ENCODE measurements around the gene R3HDM2. TPM values are rescaled to one million over a fixed set of nuclear protein-coding genes. Genes with fewer than 3 reads are reported as not detected.
"Not testable (repeated sequence)": the region's sequence is repeated elsewhere in the genome, so short reads cannot be mapped to it uniquely, and the experiment has no call there.

The R3HDM2 gene
- total RNA-seq, 2 donors from 2014 or later, result 36.6 to 54.6 TPM

- Mint-ChIP-seq H3K9me3 (no peaks in the 10 kb centered on the region), H3K27me3 (no peaks in the 10 kb centered on the region), H3K27ac (no peak overlapping the region), H3K4me1 (no peaks in the 10 kb centered on the region), H3K36me3 (ENCODE audit: low read depth) (peaks cover 83% of the 10 kb centered on the region), H3K4me3 (no peak overlapping the region)
- ATAC-seq (replicated peaks), result no peak
Measured at GRCh38 chr12:57300961-57301584, 129.8 kb downstream of the R3HDM2 start.

- no peak for ATAC-seq (replicated peaks)
- Mint-ChIP-seq H3K27ac (no peak overlapping the region), H3K27me3 (no peaks in the 10 kb centered on the region), H3K36me3 (ENCODE audit: low read depth) (peaks cover 87% of the 10 kb centered on the region), H3K9me3 (no peaks in the 10 kb centered on the region), H3K4me1 (no peaks in the 10 kb centered on the region), H3K4me3 (no peak overlapping the region)
Measured at GRCh38 chr12:57299514-57300016, 131.3 kb downstream of the R3HDM2 start.

GRCh38 chr12:57296291-57296690, 134.6 kb downstream of the R3HDM2 start:
- Mint-ChIP-seq H3K4me1 (no peaks in the 10 kb centered on the region), H3K4me3 (no peak overlapping the region), H3K27me3 (no peaks in the 10 kb centered on the region), H3K27ac (no peak overlapping the region), H3K36me3 (ENCODE audit: low read depth) (peaks cover 88% of the 10 kb centered on the region), H3K9me3 (no peaks in the 10 kb centered on the region)
- ATAC-seq (replicated peaks), result no peak

- H3K36me3 Mint-ChIP-seq (ENCODE audit: low read depth), result peaks cover 86% of the 10 kb centered on the region
- peak overlapping the region; percentile 31 for H3K27ac Mint-ChIP-seq
- H3K4me1 Mint-ChIP-seq, result peaks cover 18% of the 10 kb centered on the region
- H3K9me3 Mint-ChIP-seq; ATAC-seq (replicated peaks); H3K4me3 Mint-ChIP-seq; H3K27me3 Mint-ChIP-seq: not testable (repeated sequence)
Measured at GRCh38 chr12:57282073-57282472, 148.8 kb downstream of the R3HDM2 start.

- peak; percentile 100 for ATAC-seq (replicated peaks)
- Mint-ChIP-seq H3K36me3 (ENCODE audit: low read depth) (peaks cover 87% of the 10 kb centered on the region), H3K27ac (peak overlapping the region; percentile 93), H3K4me3 (peak overlapping the region; percentile 73), H3K9me3 (no peaks in the 10 kb centered on the region), H3K4me1 (peaks cover 18% of the 10 kb centered on the region), H3K27me3 (no peaks in the 10 kb centered on the region)
Measured at GRCh38 chr12:57280211-57281062, 150.4 kb downstream of the R3HDM2 start.

GRCh38 chr12:57278465-57279381, 152.1 kb downstream of the R3HDM2 start:
- no peak overlapping the region for H3K4me3 Mint-ChIP-seq
- peak overlapping the region; percentile 71 for H3K27ac Mint-ChIP-seq
- peaks cover 18% of the 10 kb centered on the region for H3K4me1 Mint-ChIP-seq
- H3K36me3 Mint-ChIP-seq (ENCODE audit: low read depth), result peaks cover 95% of the 10 kb centered on the region
- no peaks in the 10 kb centered on the region for H3K27me3 Mint-ChIP-seq
- no peak for ATAC-seq (replicated peaks)
- no peaks in the 10 kb centered on the region for H3K9me3 Mint-ChIP-seq

GRCh38 chr12:57276935-57277563, 153.8 kb downstream of the R3HDM2 start:
- no peak overlapping the region for H3K27ac Mint-ChIP-seq
- no peaks in the 10 kb centered on the region for H3K9me3 Mint-ChIP-seq
- peaks cover 18% of the 10 kb centered on the region for H3K4me1 Mint-ChIP-seq
- H3K27me3 Mint-ChIP-seq, result no peaks in the 10 kb centered on the region
- ATAC-seq (replicated peaks), result no peak
- no peak overlapping the region for H3K4me3 Mint-ChIP-seq
- peaks cover 95% of the 10 kb centered on the region for H3K36me3 Mint-ChIP-seq (ENCODE audit: low read depth)

GRCh38 chr12:57276233-57276632, 154.6 kb downstream of the R3HDM2 start:
- Mint-ChIP-seq H3K36me3 (ENCODE audit: low read depth) (peaks cover 95% of the 10 kb centered on the region), H3K4me1 (peaks cover 21% of the 10 kb centered on the region)
- not testable (repeated sequence) for H3K9me3 Mint-ChIP-seq; H3K4me3 Mint-ChIP-seq; H3K27me3 Mint-ChIP-seq; H3K27ac Mint-ChIP-seq; ATAC-seq (replicated peaks)

- peaks cover 5% of the 10 kb centered on the region for H3K4me1 Mint-ChIP-seq
- H3K27me3 Mint-ChIP-seq, result no peaks in the 10 kb centered on the region
- H3K36me3 Mint-ChIP-seq (ENCODE audit: low read depth), result peaks cover 100% of the 10 kb centered on the region
- peak overlapping the region; percentile 39 for H3K27ac Mint-ChIP-seq
- no peaks in the 10 kb centered on the region for H3K9me3 Mint-ChIP-seq
- H3K4me3 Mint-ChIP-seq, result no peak overlapping the region
- ATAC-seq (replicated peaks), result no peak
Measured at GRCh38 chr12:57273516-57273915, 157.3 kb downstream of the R3HDM2 start.

- peaks cover 4% of the 10 kb centered on the region for H3K4me1 Mint-ChIP-seq
- no peak for ATAC-seq (replicated peaks)
- no peak overlapping the region for H3K4me3 Mint-ChIP-seq
- peaks cover 100% of the 10 kb centered on the region for H3K36me3 Mint-ChIP-seq (ENCODE audit: low read depth)
- peak overlapping the region; percentile 39 for H3K27ac Mint-ChIP-seq
- no peaks in the 10 kb centered on the region for H3K9me3 Mint-ChIP-seq
- no peaks in the 10 kb centered on the region for H3K27me3 Mint-ChIP-seq
Measured at GRCh38 chr12:57272337-57273151, 158.3 kb downstream of the R3HDM2 start.

- ATAC-seq (replicated peaks), result no peak
- no peaks in the 10 kb centered on the region for H3K9me3 Mint-ChIP-seq
- peak overlapping the region; percentile 74 for H3K27ac Mint-ChIP-seq
- H3K4me3 Mint-ChIP-seq, result no peak overlapping the region
- peaks cover 9% of the 10 kb centered on the region for H3K4me1 Mint-ChIP-seq
- no peaks in the 10 kb centered on the region for H3K27me3 Mint-ChIP-seq
- peaks cover 100% of the 10 kb centered on the region for H3K36me3 Mint-ChIP-seq (ENCODE audit: low read depth)
Measured at GRCh38 chr12:57270966-57271470, 159.8 kb downstream of the R3HDM2 start.

GRCh38 chr12:57268264-57268663, 162.6 kb downstream of the R3HDM2 start:
- Mint-ChIP-seq H3K27me3 (no peaks in the 10 kb centered on the region), H3K27ac (peak overlapping the region; percentile 65), H3K4me1 (peaks cover 9% of the 10 kb centered on the region), H3K4me3 (no peak overlapping the region), H3K36me3 (ENCODE audit: low read depth) (peaks cover 95% of the 10 kb centered on the region), H3K9me3 (no peaks in the 10 kb centered on the region)
- ATAC-seq (replicated peaks), result peak; percentile 88

- H3K4me3 Mint-ChIP-seq, result no peak overlapping the region
- peaks cover 94% of the 10 kb centered on the region for H3K36me3 Mint-ChIP-seq (ENCODE audit: low read depth)
- no peaks in the 10 kb centered on the region for H3K27me3 Mint-ChIP-seq
- no peak for ATAC-seq (replicated peaks)
- H3K9me3 Mint-ChIP-seq, result no peaks in the 10 kb centered on the region
- H3K4me1 Mint-ChIP-seq, result peaks cover 9% of the 10 kb centered on the region
- peak overlapping the region; percentile 69 for H3K27ac Mint-ChIP-seq
Measured at GRCh38 chr12:57266681-57267080, 164.2 kb downstream of the R3HDM2 start.

Measured in activated T-helper 17 cell treated with anti-CD3 and anti-CD28 coated beads, Interleukin-2, amount 50 U/mL, for 72 hours (primary cell).